ENCODE measurements around the gene GBP3.
A peak's percentile ranks its signal among the peaks of the same experiment; 100 is the strongest.
"Not testable (repeated sequence)": the region's sequence is repeated elsewhere in the genome, so short reads cannot be mapped to it uniquely, and the experiment has no call there.

GBP3 gene

DNA sequence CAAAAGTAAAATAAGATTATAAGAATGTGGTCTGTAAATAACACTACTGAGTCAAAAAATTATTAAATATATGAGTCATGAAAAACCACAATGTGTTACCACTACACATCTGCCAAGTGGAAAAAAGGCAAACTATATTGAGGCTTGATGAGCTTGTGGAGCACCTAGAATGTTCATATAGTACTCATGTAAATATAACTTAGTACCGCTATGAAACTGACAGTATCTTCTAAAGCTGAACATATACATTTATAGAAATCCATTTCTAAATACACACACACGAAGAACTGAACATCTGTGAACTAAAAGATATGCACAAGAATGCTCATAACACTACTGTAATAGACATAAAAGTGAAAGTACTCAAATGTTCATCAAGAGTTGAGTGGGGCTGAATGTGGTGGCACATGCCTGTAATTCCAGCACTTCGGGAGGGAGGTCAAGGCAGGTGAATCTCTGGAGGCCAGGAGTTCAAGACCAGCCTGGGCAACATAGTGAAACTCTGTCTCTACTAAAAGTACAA is 18.5 kb upstream of the GBP3 start:
- DNase-seq: no peak

- DNase-seq: no peak
Measured at GRCh38 chr1:89040315-89040626, 17.6 kb upstream of the GBP3 start.

DNA sequence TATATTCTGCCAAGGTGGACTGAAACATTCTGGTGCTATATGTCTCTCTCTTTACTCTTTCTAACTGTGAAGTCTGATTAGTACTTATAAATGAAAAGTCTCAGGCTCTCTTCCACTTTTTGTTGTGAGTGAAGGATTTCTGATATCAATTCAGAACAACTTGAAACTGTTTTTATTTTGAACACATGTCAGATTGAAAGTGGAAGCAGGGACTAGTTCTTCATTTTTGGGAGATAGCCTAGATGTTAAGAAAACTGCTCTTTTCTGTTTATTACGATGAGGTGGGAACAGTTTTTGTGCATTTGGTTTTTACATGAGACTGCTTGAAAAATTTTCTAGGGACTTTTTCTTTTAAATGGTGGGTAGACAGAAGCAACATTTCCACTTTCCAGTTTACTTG is 14.5 kb upstream of the GBP3 start:
- DNase-seq: no peak

GRCh38 chr1:89035080-89035479 is 12.4 kb upstream of the GBP3 start:
- no peak for DNase-seq

DNA sequence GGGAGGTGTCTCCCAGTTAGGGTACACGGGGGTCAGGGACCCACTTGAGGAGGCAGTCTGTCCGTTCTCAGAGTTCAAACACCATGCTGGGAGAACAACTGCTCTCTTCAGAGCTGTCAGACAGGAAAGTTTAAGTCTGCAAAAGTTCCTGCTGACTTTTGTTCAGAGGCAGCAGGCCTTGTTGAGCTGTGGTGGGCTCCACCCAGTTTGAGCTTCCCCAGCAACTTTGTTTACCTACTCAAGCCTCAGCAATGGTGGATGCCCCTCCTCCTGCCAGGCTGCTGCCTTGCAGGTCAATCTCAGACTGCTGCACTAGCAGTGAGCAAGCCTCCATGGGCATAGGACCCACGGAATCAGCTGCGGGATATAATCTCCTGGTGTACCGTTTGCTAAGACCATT is 11.3 kb upstream of the GBP3 start:
- peak; percentile 8 for DNase-seq

DNA sequence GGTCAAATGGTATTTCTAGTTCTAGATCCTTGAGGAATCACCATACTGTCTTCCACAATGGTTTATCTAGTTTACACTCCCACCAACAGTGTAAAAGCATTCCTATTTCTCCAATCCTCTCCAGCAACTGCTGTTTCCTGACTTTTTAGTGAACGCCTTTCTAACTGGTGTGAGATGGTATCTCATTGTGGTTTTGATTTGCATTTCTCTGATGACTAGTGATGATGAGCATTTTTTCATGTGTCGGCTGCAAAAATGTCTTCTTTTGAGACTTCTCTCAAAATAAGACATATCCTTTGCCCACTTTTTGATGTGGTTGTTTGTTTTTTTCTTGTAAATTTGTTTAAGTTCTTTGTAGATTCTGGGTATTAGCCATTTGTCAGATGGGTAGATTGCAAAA is 6.4 kb upstream of the GBP3 start:
- peak; percentile 33 for DNase-seq

DNA sequence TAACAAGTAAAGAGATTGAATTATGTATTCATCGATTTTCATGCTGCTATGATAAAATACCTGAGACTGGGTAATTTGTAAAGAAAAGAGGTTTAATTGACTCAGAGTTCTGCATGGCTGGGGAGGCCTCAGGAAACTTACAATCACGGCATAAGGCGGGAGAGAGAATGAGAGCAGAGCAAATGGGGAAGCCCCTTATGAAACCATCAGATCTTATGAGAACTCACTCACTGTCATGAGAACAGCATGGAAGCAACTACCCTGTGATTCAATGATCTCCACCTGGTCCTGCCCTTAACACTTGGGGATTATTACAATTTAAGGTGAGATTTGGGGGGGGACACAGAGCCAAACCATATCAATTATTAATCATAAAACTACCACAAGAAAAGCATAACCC is 3.3 kb upstream of the GBP3 start:
- no peak for DNase-seq

DNA sequence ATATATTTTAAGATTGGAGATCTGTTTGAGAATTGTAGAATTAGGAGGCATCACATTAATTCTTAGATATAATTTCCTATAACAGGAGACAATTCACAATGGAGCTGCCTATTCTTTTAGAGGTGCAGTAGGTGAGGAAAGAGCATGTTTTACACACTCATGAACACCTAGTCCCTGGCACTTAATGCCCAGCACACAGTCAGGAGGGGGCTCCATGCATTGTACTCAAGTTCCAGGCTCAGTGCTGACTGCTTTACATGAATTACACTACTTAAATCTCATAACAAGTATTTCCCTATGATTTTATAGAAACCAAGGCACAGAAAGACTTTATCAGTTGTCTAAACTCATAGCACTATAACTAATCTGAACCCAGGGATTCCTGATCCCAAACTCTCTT is 360 bp upstream of the GBP3 start:
- DNase-seq: no peak

DNA sequence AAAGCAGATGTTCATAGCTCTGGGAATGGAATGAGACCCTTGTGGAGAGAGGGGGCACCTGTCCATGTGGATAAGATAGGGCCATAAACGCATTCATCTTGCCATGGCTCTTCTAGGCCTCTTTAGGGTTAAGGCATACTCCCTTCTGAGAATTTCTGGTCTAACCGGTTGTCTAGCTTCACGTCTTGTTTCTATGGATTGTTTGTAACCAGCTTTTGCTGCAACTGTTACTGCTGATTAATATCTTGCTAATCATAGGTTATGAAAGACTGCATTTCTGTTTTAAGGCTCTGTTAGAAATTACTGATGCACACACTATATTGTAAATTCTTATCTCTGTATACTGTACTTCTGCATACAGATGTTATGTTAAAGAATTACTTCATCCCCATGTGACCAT is 4.3 kb downstream of the GBP3 start:
- DNase-seq: not testable (repeated sequence)

DNA sequence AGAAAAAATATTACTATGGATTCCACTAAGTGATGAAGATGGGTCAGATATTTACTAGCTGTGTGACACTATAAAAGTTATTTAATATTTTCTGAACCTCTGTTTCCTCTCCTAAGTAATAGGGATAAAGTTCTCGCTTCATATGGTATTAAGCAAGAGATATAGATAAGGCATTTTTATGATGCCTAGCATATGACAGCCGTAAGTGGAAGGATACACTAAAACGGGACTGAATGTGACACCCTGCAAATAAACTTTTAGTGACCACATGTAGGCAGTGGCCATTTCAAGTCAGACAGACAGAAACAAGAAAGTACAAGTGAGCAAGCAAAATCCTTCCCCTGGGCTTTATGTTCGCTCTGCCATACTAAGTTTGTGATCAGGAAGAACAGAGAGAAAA is 14.2 kb downstream of the GBP3 start:
- DNase-seq: no peak

DNA sequence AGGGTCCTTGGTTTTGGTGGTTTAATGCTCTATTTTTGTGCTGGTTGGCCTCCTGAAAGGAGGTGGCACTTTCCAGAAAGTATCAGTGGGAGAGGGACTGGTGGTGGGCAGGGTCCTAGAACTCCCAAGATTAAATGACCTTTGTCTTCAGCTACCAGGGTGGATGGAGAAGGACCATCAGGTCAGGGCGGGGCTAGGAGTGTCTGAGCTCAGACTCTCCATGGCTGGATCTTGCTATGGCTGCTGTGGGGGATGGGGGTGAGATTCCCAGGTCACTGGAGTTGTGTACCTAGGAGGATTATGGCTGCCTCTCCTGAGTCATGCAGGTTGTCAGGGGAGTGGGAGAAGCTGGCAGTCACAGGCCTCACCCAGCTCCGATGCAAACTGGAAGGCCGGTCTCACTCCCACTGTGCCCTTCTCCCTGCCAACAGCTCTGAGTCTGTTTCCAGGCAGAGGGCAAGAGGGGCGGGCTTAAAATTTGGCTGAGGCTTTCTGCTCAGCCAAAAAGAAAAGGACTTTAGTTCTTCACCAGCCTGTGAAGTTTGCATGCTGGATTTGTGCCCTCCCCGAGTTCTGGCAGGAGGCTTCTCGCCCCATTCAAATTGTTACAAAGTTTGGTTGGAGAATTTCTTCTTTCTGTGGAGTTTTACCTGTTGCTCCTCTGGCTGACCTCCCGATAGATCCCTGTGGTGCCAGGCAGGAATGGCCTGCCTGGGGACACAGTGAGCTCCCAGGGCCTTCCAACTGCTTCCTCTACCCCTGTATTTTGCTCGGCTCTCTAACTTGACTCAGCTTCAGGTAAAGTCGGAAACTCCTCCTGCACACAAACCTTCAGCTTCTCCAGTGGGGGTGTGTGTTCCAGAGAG is 17.1 kb downstream of the GBP3 start:
- no peak for DNase-seq

DNA sequence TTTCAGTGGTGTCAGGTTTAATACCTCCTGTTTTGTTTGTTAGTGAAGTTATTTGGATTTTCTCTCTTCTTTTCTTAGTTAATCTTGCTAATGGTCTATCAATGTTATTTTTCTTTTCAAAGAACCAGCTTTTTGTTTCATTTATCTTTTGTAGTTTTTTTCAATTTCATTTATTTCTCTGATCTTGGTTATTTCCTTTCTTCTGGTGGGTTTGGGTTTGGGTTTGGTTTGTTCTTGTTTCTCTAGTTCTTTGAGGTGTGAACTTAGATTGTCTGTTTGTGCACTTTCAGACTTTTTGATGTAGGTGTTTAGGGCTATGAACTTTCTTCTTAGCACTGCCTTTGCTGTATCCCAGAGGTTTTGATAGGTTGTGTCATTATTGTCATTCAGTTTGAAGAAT is 20.5 kb downstream of the GBP3 start:
- DNase-seq: peak; percentile 38

- DNase-seq: no peak
Measured at GRCh38 chr1:89001510-89001909, 21.2 kb downstream of the GBP3 start.

- DNase-seq: peak; percentile 62
Measured at GRCh38 chr1:88998716-88999115, 23.9 kb downstream of the GBP3 start.

GRCh38 chr1:88990426-88990825 is 32.2 kb downstream of the GBP3 start:
- DNase-seq: no peak

GRCh38 chr1:88985692-88986091 is 37.0 kb downstream of the GBP3 start:
- DNase-seq: no peak

DNA sequence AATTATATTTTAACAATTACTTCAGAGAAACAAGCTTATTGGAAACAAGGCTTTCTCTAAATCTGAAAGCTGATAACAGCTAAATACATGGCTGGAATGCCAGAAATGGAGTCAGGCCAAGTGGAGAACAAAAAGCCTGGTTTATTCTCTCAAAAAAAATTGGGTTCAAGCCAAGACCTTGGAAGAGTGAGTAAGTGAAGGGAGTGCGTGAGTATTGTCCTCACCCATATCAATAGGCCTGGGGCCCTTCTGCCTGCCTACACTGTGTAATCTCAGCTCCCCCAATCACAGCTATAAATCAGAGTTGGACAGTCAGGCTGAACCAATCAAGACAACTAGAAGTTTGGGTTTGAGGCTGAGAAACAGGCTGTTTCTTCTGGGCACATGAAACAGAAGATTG is 37.6 kb downstream of the GBP3 start:
- DNase-seq: no peak

GRCh38 chr1:88984569-88984968 is 38.1 kb downstream of the GBP3 start:
- no peak for DNase-seq

GRCh38 chr1:88983791-88984559 is 38.7 kb downstream of the GBP3 start:
- peak; percentile 67 for DNase-seq

- DNase-seq: no peak
Measured at GRCh38 chr1:88982055-88982454, 40.6 kb downstream of the GBP3 start.

DNA sequence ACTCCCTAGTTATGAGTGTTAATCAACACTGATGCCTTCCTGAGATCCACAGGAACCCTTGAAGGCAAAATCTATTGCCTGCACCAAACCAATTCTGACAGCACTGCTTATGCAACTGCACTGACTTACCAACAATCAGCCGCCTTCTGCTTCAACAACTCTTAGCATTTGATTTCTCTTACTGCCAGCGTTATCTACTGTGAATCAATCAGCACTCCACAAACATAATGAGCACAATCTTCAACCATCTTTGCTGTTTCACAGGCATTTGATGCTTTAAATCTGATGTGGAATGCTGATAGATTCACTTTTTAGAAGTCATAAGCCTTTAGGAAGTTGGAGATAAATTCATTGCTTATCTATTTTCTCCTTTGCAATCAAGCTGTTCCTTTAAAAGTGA is 41.2 kb downstream of the GBP3 start:
- DNase-seq: not testable (repeated sequence)

DNA sequence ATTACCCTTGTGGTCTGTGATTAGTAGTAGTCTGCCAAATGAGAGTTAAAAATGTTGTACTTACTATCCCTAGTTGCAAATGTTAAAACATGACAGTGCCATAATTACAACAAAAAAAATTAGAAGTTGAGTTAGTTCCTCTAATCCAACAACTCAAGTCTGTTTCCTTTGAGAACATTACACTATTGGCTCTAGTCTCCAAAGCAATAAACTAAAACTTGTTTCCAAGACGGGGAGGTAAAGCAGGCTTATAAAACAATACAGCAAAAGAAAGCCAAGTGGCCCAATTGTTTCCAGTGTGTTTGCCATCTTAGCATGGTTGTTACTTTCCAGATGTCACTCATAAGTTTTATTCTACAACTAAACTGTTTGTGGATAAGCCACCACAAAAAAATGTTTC is 41.8 kb downstream of the GBP3 start:
- DNase-seq: no peak

GRCh38 chr1:88979749-88980116 is 42.9 kb downstream of the GBP3 start:
- no peak for DNase-seq

DNA sequence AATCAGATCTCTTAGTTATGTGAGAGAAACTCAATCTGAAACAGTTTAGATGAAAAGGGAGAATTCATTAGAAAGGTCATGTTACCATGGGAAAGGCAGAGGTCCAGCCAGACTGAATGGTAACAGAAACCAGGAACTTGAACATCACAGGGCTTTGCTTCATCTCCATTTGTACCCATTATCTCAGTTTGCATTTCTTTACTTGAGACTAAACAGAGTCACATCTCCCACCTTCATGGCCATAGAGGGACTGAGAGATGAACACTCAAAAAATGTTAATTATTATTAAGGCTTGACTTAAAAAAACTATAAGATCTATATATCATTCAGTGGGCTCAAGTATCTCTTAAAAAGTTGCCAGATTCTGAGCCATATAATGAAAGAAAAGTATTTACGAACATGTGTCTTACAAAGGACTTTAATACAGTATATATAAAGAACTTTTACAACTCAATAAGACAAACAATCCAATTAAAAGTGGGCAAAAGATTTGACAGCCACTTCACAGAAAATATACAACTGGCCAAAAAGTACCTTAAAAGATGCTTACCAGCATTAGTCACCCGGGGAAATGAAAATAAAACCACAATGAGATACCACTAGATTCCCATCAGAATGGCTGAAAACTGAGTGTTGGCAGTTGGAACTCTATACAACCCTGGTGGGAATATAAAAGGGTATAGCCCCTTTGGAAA is 43.5 kb downstream of the GBP3 start:
- DNase-seq: no peak

Data from central memory CD4-positive, alpha-beta T cell (primary cell).